Choroid plexus epithelial cell (primary cell): ENCODE results near the gene EDC4.

ENCODE experiments used
- DNase-seq: peaks from one replicate; pipeline ENCODE4 v3.0.0-alpha.2; 2010; ENCODE audit warnings: low read depth
- H3K4me3 ChIP-seq: 2 replicates; pipeline ENCODE4 v1.5.1; 2011; ENCODE audit warnings: low read depth, mild to moderate bottlenecking, control low read depth, low read length, moderate library complexity
- TF ChIP-seq, protein P1 (sequence below): conservative IDR thresholded peaks from 2 replicates; pipeline ENCODE4 v1.5.1; 2011; ENCODE audit warnings: low read depth, mild to moderate bottlenecking, control low read depth, inconsistent platforms, low read length, moderate library complexity

Gene EDC4

DNA sequence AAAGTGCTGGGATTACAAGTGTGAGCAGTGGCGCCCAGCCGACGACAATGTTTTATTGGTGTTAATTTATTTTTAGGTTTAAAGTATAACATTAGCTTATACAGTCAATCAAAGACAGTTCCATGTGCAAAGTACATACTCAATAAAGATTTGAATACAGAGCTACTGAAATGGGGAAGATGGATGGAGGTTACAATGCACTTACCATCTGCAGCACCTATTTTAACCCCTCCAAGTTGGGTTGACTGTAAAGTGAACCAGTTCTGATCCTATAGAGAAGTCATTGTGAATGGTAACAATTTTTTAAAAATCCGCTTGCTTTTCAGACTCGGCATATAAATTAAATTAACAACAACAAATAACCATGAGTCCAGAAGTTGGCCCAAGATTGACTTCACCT, 19.5 kb downstream of the EDC4 start:
- H3K4me3 ChIP-seq: peak overlapping the region; percentile 53
- no peak for DNase-seq
- TF ChIP-seq, protein P1, sequence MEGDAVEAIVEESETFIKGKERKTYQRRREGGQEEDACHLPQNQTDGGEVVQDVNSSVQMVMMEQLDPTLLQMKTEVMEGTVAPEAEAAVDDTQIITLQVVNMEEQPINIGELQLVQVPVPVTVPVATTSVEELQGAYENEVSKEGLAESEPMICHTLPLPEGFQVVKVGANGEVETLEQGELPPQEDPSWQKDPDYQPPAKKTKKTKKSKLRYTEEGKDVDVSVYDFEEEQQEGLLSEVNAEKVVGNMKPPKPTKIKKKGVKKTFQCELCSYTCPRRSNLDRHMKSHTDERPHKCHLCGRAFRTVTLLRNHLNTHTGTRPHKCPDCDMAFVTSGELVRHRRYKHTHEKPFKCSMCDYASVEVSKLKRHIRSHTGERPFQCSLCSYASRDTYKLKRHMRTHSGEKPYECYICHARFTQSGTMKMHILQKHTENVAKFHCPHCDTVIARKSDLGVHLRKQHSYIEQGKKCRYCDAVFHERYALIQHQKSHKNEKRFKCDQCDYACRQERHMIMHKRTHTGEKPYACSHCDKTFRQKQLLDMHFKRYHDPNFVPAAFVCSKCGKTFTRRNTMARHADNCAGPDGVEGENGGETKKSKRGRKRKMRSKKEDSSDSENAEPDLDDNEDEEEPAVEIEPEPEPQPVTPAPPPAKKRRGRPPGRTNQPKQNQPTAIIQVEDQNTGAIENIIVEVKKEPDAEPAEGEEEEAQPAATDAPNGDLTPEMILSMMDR: no peak

GRCh38 chr16:67892899-67893742, 20.3 kb downstream of the EDC4 start, which contains the start of gene PSKH1:
PSKH1 (plus strand) TSS chr16:67893254; CDS start chr16:67908750, 15,496 bp downstream.
- H3K4me3 ChIP-seq: peak within 1 kb of the TSS; percentile 91
- TF ChIP-seq, protein P1: no peak
- DNase-seq: peak; percentile 96

GRCh38 chr16:67893743-67894399, 21.0 kb downstream of the EDC4 start:
- H3K4me3 ChIP-seq: peak overlapping the region; percentile 91
- TF ChIP-seq, protein P1: no peak
- no peak for DNase-seq

- peak; percentile 82 for DNase-seq
- H3K4me3 ChIP-seq: no peak overlapping the region
- TF ChIP-seq, protein P1: no peak
Observed at GRCh38 chr16:67897231-67897630, 24.4 kb downstream of the EDC4 start.

GRCh38 chr16:67901734-67902133, 28.9 kb downstream of the EDC4 start:
- DNase-seq: no peak
- TF ChIP-seq, protein P1: no peak

DNA sequence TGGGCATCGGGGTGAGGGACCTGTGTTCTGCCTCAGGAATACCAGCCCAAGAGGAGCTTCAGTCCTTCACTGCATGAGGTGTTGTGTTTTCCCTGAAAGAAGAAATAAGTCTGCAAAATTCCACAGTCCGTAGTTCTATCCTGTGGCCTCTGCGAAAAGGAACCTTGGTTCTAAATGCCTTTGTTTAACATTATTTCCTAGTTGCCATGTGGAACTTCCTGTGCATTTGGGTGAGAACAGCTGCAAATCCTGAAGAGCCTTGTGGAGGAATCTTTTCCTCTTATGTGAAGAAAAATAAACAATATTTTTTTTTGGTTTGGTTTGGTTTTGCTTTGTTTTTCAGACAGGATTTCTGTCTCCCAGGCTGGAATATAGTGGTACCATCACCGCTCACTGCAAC, 30.0 kb downstream of the EDC4 start:
- DNase-seq: no peak
- TF ChIP-seq, protein P1: no peak

More at GRCh38 chr16:67901734-67902133, 28.9 kb downstream of the EDC4 start:
- H3K4me3 ChIP-seq: no peak overlapping the region

More for the DNA sequence above, 30.0 kb downstream of the EDC4 start:
- no peak overlapping the region for H3K4me3 ChIP-seq
